Breast epithelium (tissue), 4 donors: ENCODE data around the gene UGT2B11. TPM values are rescaled to one million over a fixed set of nuclear protein-coding genes. Genes with fewer than 3 reads are reported as not detected.
"Not testable (repeated sequence)": the region's sequence is repeated elsewhere in the genome, so short reads cannot be mapped to it uniquely, and the experiment has no call there.

Experiments
- DNase-seq, 2 donors: peaks; one replicate each; pipeline ENCODE4 v3.0.0-alpha.2; 2019; ENCODE audit warnings: low spot score in 2 of 2
- H3K27ac ChIP-seq, 2 donors: fragments of 200-600 bp; sonication (generic) in 1 of 2; one replicate each; pipeline ENCODE4 v1.5.1; 2016 to 2019; ENCODE audit warnings: mild to moderate bottlenecking in 1 of 2
- H3K27me3 ChIP-seq, 2 donors: fragments of 200-600 bp; sonication (generic) in 1 of 2; one replicate each; pipeline versions ENCODE4 v1.5.1 to v1.6.0; 2017 to 2019; ENCODE audit warnings: control low read depth in 1 of 2, mild to moderate bottlenecking in 1 of 2
- H3K36me3 ChIP-seq: fragments of 200-600 bp; one replicate; pipeline ENCODE4 v1.5.1; 2019
- H3K4me1 ChIP-seq, 2 donors: fragments of 200-600 bp; sonication (generic); one replicate each; pipeline ENCODE4 v1.5.1; 2016 to 2019; ENCODE audit warnings: control low read depth in 1 of 2
- H3K4me3 ChIP-seq, 3 donors: fragments of 200-600 bp; sonication (generic); 1 replicate in 2 of 3; 2 replicates in 1 of 3; pipeline ENCODE4 v1.5.1; 2016 to 2019; ENCODE audit warnings: mild to moderate bottlenecking in 3 of 3, moderate library complexity in 2 of 3
- H3K9me3 ChIP-seq, 2 donors: fragments of 200-600 bp; sonication (generic) in 1 of 2; one replicate each; pipeline ENCODE4 v1.5.1; 2016 to 2019; ENCODE audit warnings: control low read depth in 1 of 2
- CTCF ChIP-seq, 3 donors: fragments of 450-650 bp; IDR thresholded peaks; one replicate each; pipeline ENCODE4 v1.5.1; 2016 to 2017; ENCODE audit warnings: antibody characterized with exemption in 3 of 3, mild to moderate bottlenecking in 3 of 3, moderate library complexity in 3 of 3
- POLR2A ChIP-seq: fragments of 450-650 bp; IDR thresholded peaks from one replicate; pipeline ENCODE4 v1.6.1; 2016; ENCODE audit warnings: antibody characterized with exemption, mild to moderate bottlenecking, moderate library complexity
- POLR2AphosphoS5 ChIP-seq, 3 donors: sonication (generic); formaldehyde crosslinking; IDR thresholded peaks; one replicate each; pipeline ENCODE4 v1.6.1; 2017; ENCODE audit warnings: antibody characterized with exemption in 3 of 3
- intact Hi-C: fragments of 100-400 bp; cut with DNase I; formaldehyde crosslinking; loops from one replicate; pipeline ENCODE4 v1.15.1; 2023; ENCODE audit warnings: low total_unique reads
- total RNA-seq, 3 donors: library from RNA; depleted of rRNA; stranded (reverse); fragments of >200 nt; gene quantifications; one replicate each; pipeline ENCODE4 v1.1.0, GENCODE V29; 2016

Gene UGT2B11
- total RNA-seq, 3 donors from 2014 or later = 4.0 to 18.4 TPM; not detected in 1

DNA sequence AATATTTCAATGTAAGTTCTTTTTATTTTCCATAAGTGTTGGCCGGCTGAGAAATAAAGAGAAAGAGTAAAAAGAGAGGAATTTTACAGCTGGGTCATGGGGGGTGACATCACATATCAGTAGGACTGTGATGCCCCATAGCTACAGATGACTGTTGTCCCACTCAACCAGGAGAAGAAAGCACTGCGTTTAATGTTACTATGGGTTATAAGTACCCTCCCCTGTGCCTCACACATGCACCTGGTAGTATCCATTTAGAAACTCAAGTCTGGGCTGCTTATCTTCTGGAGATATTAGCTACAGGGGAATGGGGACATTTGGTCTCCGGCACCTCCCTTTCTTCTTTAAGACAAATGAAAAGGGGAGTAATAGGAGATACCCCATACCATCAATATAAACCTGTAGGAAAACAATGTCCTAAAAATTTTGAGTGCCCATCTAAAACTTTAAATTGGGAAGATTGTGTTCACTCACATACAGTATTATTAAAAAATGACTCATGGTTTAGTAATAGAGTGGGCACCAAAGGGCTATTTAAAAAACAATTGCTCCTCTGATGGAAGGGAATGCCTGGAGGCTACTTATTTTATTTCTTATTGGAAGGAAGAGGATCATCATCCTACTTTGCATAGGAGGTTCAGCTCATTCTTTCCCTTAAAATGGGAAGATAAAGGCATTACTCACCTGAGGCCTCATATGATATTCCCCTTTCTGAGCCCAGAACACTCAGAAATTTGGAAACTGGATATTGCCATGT, 18.2 kb downstream of the UGT2B11 start:
- Histone ChIP-seq H3K36me3 (no peaks in the 10 kb centered on the region), H3K27me3 (no peaks in the 10 kb centered on the region), H3K4me3 (no peak overlapping the region), H3K27ac (no peak overlapping the region), H3K9me3 (no peaks in the 10 kb centered on the region), H3K4me1 (no peaks in the 10 kb centered on the region)
- intact Hi-C loops = no loop called here
- no peak for TF ChIP-seq POLR2A
- TF ChIP-seq POLR2AphosphoS5 (IDR thresholded peaks at IDR 0.05) = no peak
- no peak for TF ChIP-seq CTCF (IDR thresholded peaks at IDR 0.05)
- no peak for DNase-seq

DNA sequence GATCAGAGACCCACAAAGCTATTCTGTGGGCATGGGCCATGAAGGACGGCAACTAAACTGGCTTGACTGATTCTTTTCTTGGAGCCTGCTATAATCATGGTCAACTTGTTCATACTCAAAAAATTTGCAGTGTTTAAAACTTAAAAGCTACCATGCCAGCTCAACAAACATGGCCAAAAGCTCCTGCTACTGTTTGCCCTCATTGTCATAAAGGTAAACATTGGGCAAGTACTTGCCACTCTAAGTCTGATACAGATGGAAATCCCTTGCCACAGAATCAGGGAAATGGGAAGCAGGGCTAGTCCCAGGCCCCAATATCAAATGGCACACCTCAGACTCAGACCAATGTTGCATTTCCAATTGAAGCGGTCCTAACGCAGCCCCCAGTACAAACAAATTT, 20.4 kb downstream of the UGT2B11 start:
- no peak for TF ChIP-seq POLR2AphosphoS5 (IDR thresholded peaks at IDR 0.05)
- no peak for TF ChIP-seq CTCF (IDR thresholded peaks at IDR 0.05)
- no peak for TF ChIP-seq POLR2A
- no peak overlapping the region for H3K4me3 ChIP-seq
- H3K27me3 ChIP-seq = no peaks in the 10 kb centered on the region
- H3K4me1 ChIP-seq = no peaks in the 10 kb centered on the region
- no peak overlapping the region for H3K27ac ChIP-seq
- no peaks in the 10 kb centered on the region for H3K36me3 ChIP-seq
- DNase-seq = no peak
- intact Hi-C loops = no loop called here
- H3K9me3 ChIP-seq = no peaks in the 10 kb centered on the region

GRCh38 chr4:69191905-69192304, 22.6 kb downstream of the UGT2B11 start:
- intact Hi-C loops, H3K4me3 ChIP-seq, H3K36me3 ChIP-seq, H3K27me3 ChIP-seq, DNase-seq, H3K4me1 ChIP-seq, H3K9me3 ChIP-seq, H3K27ac ChIP-seq: not testable (repeated sequence)

GRCh38 chr4:69190621-69191020, 23.9 kb downstream of the UGT2B11 start:
- H3K27me3 ChIP-seq, DNase-seq, H3K9me3 ChIP-seq, H3K36me3 ChIP-seq, H3K27ac ChIP-seq, H3K4me3 ChIP-seq, intact Hi-C loops, H3K4me1 ChIP-seq: not testable (repeated sequence)

DNA sequence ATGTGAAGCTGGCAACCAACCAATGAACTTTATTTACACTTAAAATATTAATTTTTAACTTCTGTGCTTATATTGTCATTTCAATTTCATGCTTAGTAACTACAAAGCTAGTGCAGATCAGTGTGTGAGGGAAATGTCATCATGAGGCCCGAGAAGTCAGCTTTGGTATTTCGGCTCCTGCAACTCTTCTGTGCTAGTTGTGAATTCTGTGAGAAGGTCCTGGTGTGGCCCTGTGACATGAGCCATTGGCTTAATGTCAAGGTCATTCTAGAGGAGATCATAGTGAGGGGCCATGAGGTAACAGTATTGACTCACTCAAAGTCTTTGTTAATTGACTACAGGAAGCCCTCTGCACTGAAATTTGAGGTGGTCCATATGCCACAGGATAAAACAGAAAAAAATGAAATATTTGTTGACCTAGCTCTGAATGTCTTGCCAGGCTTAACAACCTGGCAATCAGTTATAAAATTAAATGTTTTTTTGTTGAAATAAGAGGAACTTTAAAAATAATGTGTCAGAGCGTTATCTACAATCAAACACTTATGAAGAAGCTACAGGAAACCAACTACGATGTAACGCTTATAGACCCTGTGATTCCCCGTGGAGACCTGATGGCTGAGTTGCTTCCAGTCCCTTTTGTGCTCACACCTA, 32.9 kb downstream of the UGT2B11 start:
- H3K27me3 ChIP-seq, intact Hi-C loops, H3K4me1 ChIP-seq, H3K4me3 ChIP-seq, H3K27ac ChIP-seq, DNase-seq, H3K36me3 ChIP-seq, H3K9me3 ChIP-seq: not testable (repeated sequence)

- H3K9me3 ChIP-seq, DNase-seq, intact Hi-C loops, H3K27me3 ChIP-seq, H3K4me3 ChIP-seq, H3K4me1 ChIP-seq, H3K27ac ChIP-seq, H3K36me3 ChIP-seq: not testable (repeated sequence)
These were observed 34.7 kb downstream of the UGT2B11 start for GRCh38 chr4:69179817-69180216.

DNA sequence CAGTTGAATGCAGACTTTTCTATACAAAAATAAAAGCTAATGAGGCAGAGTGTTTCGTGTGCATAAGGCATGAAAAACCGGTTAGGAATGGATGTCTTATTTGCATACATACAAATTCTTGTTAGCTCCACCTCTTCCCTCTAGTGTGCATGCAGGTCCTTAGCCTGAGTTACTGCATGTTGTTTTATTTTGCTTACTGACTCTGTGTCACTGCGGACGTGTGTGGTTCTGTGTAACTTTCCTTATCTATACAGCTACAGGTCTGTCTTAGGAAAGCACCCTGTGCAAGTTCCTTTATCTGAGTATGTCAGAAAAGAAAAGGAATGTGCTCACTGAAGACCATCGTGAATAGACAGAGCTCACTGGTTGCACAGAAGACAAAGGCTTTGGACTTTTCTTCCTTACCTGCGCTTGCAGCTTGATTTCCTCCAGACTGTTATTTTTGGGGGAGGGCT, 35.8 kb downstream of the UGT2B11 start:
- H3K36me3 ChIP-seq, H3K4me1 ChIP-seq, H3K27ac ChIP-seq, intact Hi-C loops, DNase-seq, H3K9me3 ChIP-seq, H3K4me3 ChIP-seq, H3K27me3 ChIP-seq: not testable (repeated sequence)

DNA sequence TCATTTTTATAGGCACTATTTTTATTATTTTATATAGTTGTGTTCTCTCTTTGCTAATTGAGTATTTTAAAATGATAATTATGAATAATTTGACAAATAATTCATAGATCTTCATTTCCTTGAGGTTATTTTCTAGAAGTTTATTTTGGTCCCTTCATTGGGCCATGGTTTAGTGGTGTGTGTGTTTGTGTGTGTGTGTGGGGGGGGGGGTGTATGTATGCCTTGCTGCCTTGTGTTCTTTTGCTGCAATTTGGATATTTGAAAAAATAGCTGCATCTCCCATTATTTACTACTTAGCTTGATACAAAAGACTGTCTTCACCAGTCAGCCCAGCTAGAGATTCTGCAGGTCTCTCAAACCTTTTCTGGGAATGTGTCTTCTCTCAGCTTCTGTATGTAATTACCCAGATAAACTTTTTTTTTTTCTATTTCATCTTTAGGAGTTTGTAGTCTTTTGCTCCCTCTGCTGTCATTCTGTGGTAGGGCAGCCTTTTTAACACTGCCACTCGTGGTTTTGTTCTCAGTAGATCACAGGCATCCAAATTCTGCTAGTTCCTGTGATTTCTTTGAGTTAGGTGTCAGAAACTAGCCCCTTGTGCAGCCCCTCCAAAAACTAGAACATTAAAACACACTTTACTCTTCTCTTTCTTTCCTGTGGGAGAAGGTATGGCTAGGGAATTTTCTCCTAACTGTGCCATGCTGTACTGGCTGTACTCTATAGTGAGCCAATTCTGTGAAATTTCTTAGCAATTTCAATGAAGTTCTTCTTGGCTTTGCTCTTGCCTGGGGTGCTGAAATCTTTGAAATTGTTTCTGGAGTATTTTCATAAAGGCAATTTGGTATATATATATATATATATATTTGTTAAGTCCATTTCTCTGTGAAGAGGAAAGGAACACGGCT, 44.1 kb downstream of the UGT2B11 start:
- H3K27me3 ChIP-seq, H3K4me1 ChIP-seq, H3K27ac ChIP-seq, intact Hi-C loops, H3K4me3 ChIP-seq, H3K36me3 ChIP-seq, H3K9me3 ChIP-seq, DNase-seq: not testable (repeated sequence)

- intact Hi-C loops, H3K27me3 ChIP-seq, H3K9me3 ChIP-seq, H3K4me3 ChIP-seq, H3K27ac ChIP-seq, H3K4me1 ChIP-seq, H3K36me3 ChIP-seq, DNase-seq: not testable (repeated sequence)
These were observed 45.4 kb downstream of the UGT2B11 start for GRCh38 chr4:69169171-69169570.
